HepG2 (cell line): Measurements from ENCODE around the gene MNAT1. TPM values are rescaled to one million over a fixed set of nuclear protein-coding genes. Genes with fewer than 3 reads are reported as not detected.
"Not testable (repeated sequence)": the region's sequence is repeated elsewhere in the genome, so short reads cannot be mapped to it uniquely, and the experiment has no call there.

Experiments
- ATAC-seq: fragments of 200-7000 bp; cut with Tn5 transposase; 3 replicates; pipeline ENCODE4 v1.9.1; 2020; ENCODE audit warnings: mild to moderate bottlenecking, moderate library complexity
- BruUV-seq: library from RNA; stranded (reverse); fragments of 400-500 nt; replicated peaks from 2 replicates; lab custom pipeline; 2021; lab: Mats Ljungman, UMichigan
- CTCF ChIA-PET: fragments of 300-600 bp; formaldehyde crosslinking; extraction: SDS; loops from one replicate; lab custom pipeline; 2021; ENCODE audit warnings: low total read pairs, inconsistent platforms, low intra/inter-chr PET ratio; lab: Yijun Ruan, JAX
- POLR2A ChIA-PET: fragments of 350-600 bp; sonication (Branson Sonifier 250); formaldehyde crosslinking; loops from one replicate; lab custom pipeline; 2020; ENCODE audit warnings: antibody characterized with exemption, inconsistent platforms; lab: Yijun Ruan, JAX
- DNase-seq: peaks from one replicate; pipeline ENCODE4 v3.0.0-alpha.2; 2015; ENCODE audit warnings: low spot score
- FAIRE-seq: peaks from 3 replicates; lab custom pipeline; 2011; peaks lifted over from hg19 to GRCh38; lab: Jason Lieb, UNC
- H2AFZ ChIP-seq: one replicate; pipeline ENCODE4 v1.6.1; 2011; ENCODE audit warnings: low read length, inconsistent platforms
- H3K27ac ChIP-seq: fragments of 300-600 bp; 3 replicates; pipeline ENCODE4 v1.8.0; 2011; ENCODE audit warnings: mixed run types, mild to moderate bottlenecking, mixed read lengths, low read length, inconsistent platforms; ENCODE audit not compliant: insufficient read depth; ENCODE audit errors: extremely low read length
- H3K27me3 ChIP-seq, 2 experiments: fragments of 200-600 bp in 1 of 2; 2 replicates in 1 of 2; 3 replicates in 1 of 2; pipeline versions ENCODE4 v1.6.0 to v1.8.0; 2011; ENCODE audit warnings: low read length in 2 of 2, mild to moderate bottlenecking in 2 of 2, moderate library complexity in 2 of 2, inconsistent platforms in 1 of 2; ENCODE audit not compliant: insufficient read depth in 2 of 2, control insufficient read depth in 1 of 2
- H3K36me3 ChIP-seq, 2 experiments: fragments of 200-600 bp in 1 of 2; replicated peaks in 1 of 2; 2 replicates in 1 of 2; 3 replicates in 1 of 2; pipeline versions ENCODE4 v1.5.1 to v1.8.0; 2011; ENCODE audit warnings: low read length in 2 of 2, inconsistent platforms in 1 of 2; ENCODE audit not compliant: insufficient read depth in 2 of 2, control insufficient read depth in 1 of 2
- H3K4me1 ChIP-seq: 2 replicates; pipeline ENCODE4 v1.5.1; 2012; ENCODE audit warnings: low read length, inconsistent platforms; ENCODE audit not compliant: insufficient read depth
- H3K4me2 ChIP-seq: 2 replicates; pipeline ENCODE4 v1.6.0; 2011; ENCODE audit warnings: low read depth, low read length, inconsistent platforms
- H3K4me3 ChIP-seq, 3 experiments: fragments of 200-600 bp in 1 of 3; sonication (generic), shearing (Covaris generic) in 1 of 3; replicated peaks in 1 of 3; 2 replicates each; pipeline ENCODE4 v1.5.1; 2011 to 2016; ENCODE audit warnings: low read length in 3 of 3, inconsistent platforms in 2 of 3, low read depth in 2 of 3, mild to moderate bottlenecking in 2 of 3, control low read depth in 1 of 3, mixed read lengths in 1 of 3; ENCODE audit not compliant: insufficient read depth in 1 of 3
- H3K79me2 ChIP-seq: one replicate; pipeline ENCODE4 v1.6.1; 2011; ENCODE audit warnings: low read length, inconsistent platforms; ENCODE audit not compliant: insufficient read depth
- H3K9ac ChIP-seq: 2 replicates; pipeline ENCODE4 v1.6.0; 2011; ENCODE audit warnings: mild to moderate bottlenecking, low read depth, low read length, inconsistent platforms; ENCODE audit not compliant: insufficient read depth
- H3K9me3 ChIP-seq: 2 replicates; pipeline ENCODE4 v1.5.1; 2012; ENCODE audit warnings: mild to moderate bottlenecking, low read length
- H4K20me1 ChIP-seq: 2 replicates; pipeline ENCODE4 v1.6.0; 2011; ENCODE audit warnings: inconsistent platforms, mild to moderate bottlenecking, low read length, moderate library complexity; ENCODE audit not compliant: insufficient read depth
- MAFF ChIP-seq: IDR thresholded peaks from 2 replicates; pipeline ENCODE4 v1.6.1; 2011; ENCODE audit warnings: low read depth, low read length, improper control_type of control experiment
- MAFK ChIP-seq, 2 experiments: IDR thresholded peaks in 1 of 2; conservative IDR thresholded peaks in 1 of 2; 2 replicates each; pipeline ENCODE4 v1.6.1; 2011; ENCODE audit warnings: improper control_type of control experiment in 2 of 2, low read length in 2 of 2
- SIN3A ChIP-seq: IDR thresholded peaks from 2 replicates; pipeline ENCODE4 v1.6.1; 2011; ENCODE audit warnings: low read depth, mild to moderate bottlenecking, control low read depth, low read length, borderline replicate concordance
- WGBS: methylation state at CpG from one replicate; pipeline ENCODE4 v1.1.6; 2017; ENCODE audit warnings: low lambda C conversion rate; 5-methylcytosine and 5-hydroxymethylcytosine counted together
- in situ Hi-C: cut with HindIII; loops from 2 replicates; pipeline ENCODE4 v1.10.0; 2017; ENCODE audit warnings: low pct_unique_long_range_greater_than_20kb; ENCODE audit not compliant: extremely low pct_ligation_motif_present
- intact Hi-C: fragments of 100-400 bp; cut with micrococcal nuclease; formaldehyde crosslinking; loops from one replicate; pipeline ENCODE4 v1.10.0; 2022; ENCODE audit not compliant: unreplicated experiment
- polyA plus RNA-seq, 8 experiments: library from polyadenylated mRNA; depleted of rRNA in 3 of 8; stranded (reverse) in 7 of 8; unstranded in 1 of 8; fragments of >200 nt; fragmentation: Illumina TruSeq in 4 of 8; extraction: Trizol in 4 of 8; gene quantifications; 2 replicates each; pipeline versions ENCODE4 v1.2.1 to v1.2.3, GENCODE V29; 2011 to 2016; ENCODE audit warnings: low read depth in 4 of 8, missing spikeins in 1 of 8, mixed read lengths in 1 of 8; ENCODE audit not compliant: insufficient read depth in 1 of 8
- total RNA-seq, 5 experiments: library from RNA; depleted of rRNA; stranded (reverse); fragments of >200 nt; fragmentation: Illumina TruSeq; extraction: Trizol; gene quantifications; 2 replicates each; pipeline ENCODE4 v1.2.3, GENCODE V29; 2016; ENCODE audit warnings: low read depth in 1 of 5

MNAT1 gene
- total and polyA plus RNA-seq, 2 of the 13 experiments (the other 11 are each of a cell fraction or from before 2014, with no cell fraction given), result 49.2 to 94.8 TPM

DNA sequence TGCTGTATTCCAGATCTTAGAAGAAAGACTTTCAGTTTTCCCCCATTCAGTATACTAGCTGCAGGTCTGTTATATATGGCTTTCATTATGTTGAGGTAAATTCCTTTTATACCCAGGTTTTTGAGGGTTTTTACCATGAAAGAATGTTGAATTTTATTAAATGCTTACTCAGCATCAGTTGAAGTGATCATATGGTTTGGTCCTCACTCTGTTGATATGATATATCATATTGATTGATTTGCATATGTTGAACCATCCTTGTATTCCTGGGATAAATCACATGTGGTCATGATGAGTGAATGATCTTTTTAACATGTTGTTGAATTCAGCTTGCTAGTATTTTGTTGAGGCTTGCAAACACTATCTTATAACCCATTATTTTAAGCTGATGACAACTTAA, 149.6 kb downstream of the MNAT1 start:
- Histone ChIP-seq H3K79me2 (no peaks in the 10 kb centered on the region), H3K4me1 (no peaks in the 10 kb centered on the region), H2AFZ (no peak overlapping the region), H3K9me3 (peaks cover 6% of the 10 kb centered on the region), H4K20me1 (no peaks in the 10 kb centered on the region), H3K27ac (no peak overlapping the region), H3K27me3 (no peaks in the 10 kb centered on the region), H3K36me3 (no peaks in the 10 kb centered on the region; a peak in 1 of 5 replicates), H3K4me3 (no peak overlapping the region), H3K4me2 (no peak overlapping the region), H3K9ac (no peak overlapping the region)
- ATAC-seq (no peak), DNase-seq (no peak), FAIRE-seq (no peak)
- intact Hi-C loops (no loop called here), in situ Hi-C loops (no loop called here)
- ChIA-PET CTCF (no interaction called here), POLR2A (no interaction called here)
- BruUV-seq, result no TSS peak
- no peak for TF ChIP-seq SIN3A
- TF ChIP-seq MAFK (conservative IDR thresholded peaks at IDR 0.05 in 1 of 2, IDR thresholded peaks at IDR 0.05 in 1 of 2; ENCODE audit: low read length in 2 of 2), result peak; percentile 90 to 94
- TF ChIP-seq MAFF, result peak; percentile 91

DNA sequence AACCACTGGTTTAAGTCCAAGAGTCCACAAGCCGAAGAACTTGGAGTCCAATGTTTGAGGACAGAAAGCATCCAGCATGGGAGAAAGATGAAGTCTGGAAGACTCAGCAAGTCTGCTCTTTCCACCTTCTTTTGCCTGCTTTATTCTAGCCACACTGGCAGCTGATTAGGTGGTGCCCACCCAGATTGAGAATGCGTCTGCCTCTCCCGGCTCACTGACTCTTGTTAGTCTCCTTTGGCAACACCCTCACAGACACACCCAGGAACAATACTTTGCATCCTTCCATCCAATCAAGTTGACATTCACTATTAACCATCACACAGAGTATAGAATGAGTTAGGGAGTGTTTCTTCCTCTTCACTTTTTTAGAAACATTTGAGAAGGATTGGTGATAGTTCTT, 156.1 kb downstream of the MNAT1 start:
- POLR2A ChIA-PET, H4K20me1 ChIP-seq, BruUV-seq, H3K4me1 ChIP-seq, H3K9me3 ChIP-seq, FAIRE-seq, H3K27ac ChIP-seq, H3K36me3 ChIP-seq, H3K4me3 ChIP-seq, H3K79me2 ChIP-seq, H2AFZ ChIP-seq, ATAC-seq, intact Hi-C loops, H3K27me3 ChIP-seq, CTCF ChIA-PET, H3K4me2 ChIP-seq, in situ Hi-C loops, H3K9ac ChIP-seq, DNase-seq: not testable (repeated sequence)
- 100% methylated on average over 3 of the region's 3 CpGs for WGBS
